Activated CD4-positive, alpha-beta T cell treated with anti-CD3 and anti-CD28 coated beads, Interleukin-10, Interleukin-2, amounts not matched to agents 100 ng/mL and 50 ng/mL, durations not matched to agents 16 hours and 8 hours (primary cell): ENCODE results near the gene GNG13.
"Not testable (repeated sequence)": the region's sequence is repeated elsewhere in the genome, so short reads cannot be mapped to it uniquely, and the experiment has no call there.

Experiments
- DNase-seq: peaks from one replicate; pipeline ENCODE4 v3.0.0-alpha.2; 2020

Gene GNG13

GRCh38 chr16:799948-800833 lies at the start of gene GNG13:
Gene GNG13 (minus strand): TSS chr16:800734. CDS start chr16:799077, 1,657 bp downstream.
- DNase-seq = no peak

- DNase-seq = no peak
Observed at GRCh38 chr16:848510-849253, 48.1 kb upstream of the GNG13 start.

GRCh38 chr16:847681-848445 lies 47.3 kb upstream of the GNG13 start:
- no peak for DNase-seq

GRCh38 chr16:847151-847550 lies 46.6 kb upstream of the GNG13 start:
- no peak for DNase-seq

GRCh38 chr16:845351-845745 lies 44.8 kb upstream of the GNG13 start:
- DNase-seq = no peak

GRCh38 chr16:844638-845350 lies 44.3 kb upstream of the GNG13 start:
- DNase-seq = no peak

- DNase-seq = no peak
Observed at GRCh38 chr16:843771-844170, 43.2 kb upstream of the GNG13 start.

GRCh38 chr16:842711-843560 lies 42.4 kb upstream of the GNG13 start:
- no peak for DNase-seq

- DNase-seq = no peak
Observed at GRCh38 chr16:842061-842476, 41.5 kb upstream of the GNG13 start.

GRCh38 chr16:841455-842060 lies 41.0 kb upstream of the GNG13 start:
- no peak for DNase-seq

GRCh38 chr16:840561-841454 lies 40.3 kb upstream of the GNG13 start:
- no peak for DNase-seq

- no peak for DNase-seq
Observed at GRCh38 chr16:839643-840408, 39.3 kb upstream of the GNG13 start.

- DNase-seq = no peak
Observed at GRCh38 chr16:838741-839140, 38.2 kb upstream of the GNG13 start.

- not testable (repeated sequence) for DNase-seq
Observed at GRCh38 chr16:836822-837221, 36.3 kb upstream of the GNG13 start.

- DNase-seq = no peak
Observed at GRCh38 chr16:836221-836620, 35.7 kb upstream of the GNG13 start.

GRCh38 chr16:835373-835772 lies 34.8 kb upstream of the GNG13 start:
- no peak for DNase-seq

- no peak for DNase-seq
Observed at GRCh38 chr16:833411-833810, 32.9 kb upstream of the GNG13 start.

GRCh38 chr16:832652-833336 lies 32.3 kb upstream of the GNG13 start:
- no peak for DNase-seq
